SK-N-SH treated with all-trans-retinoic acid at 6 μM for 48 hours (cell line): ENCODE results near the gene C11orf52.

Source experiments
- CREB5 ChIP-seq: fragments of 250-450 bp; sonication (Bioruptor Pico); IDR thresholded peaks from 2 replicates; pipeline ENCODE4 v1.5.1; 2020; ENCODE audit warnings: low read depth, mild to moderate bottlenecking, moderate library complexity
- CSDC2 ChIP-seq: fragments of 250-450 bp; sonication (Bioruptor Pico); IDR thresholded peaks from 2 replicates; pipeline ENCODE4 v1.5.0; 2020; ENCODE audit warnings: mild to moderate bottlenecking, moderate library complexity
- GLIS3 ChIP-seq: fragments of 250-450 bp; sonication (Bioruptor Pico); IDR thresholded peaks from 2 replicates; pipeline ENCODE4 v1.5.0; 2020; ENCODE audit warnings: mild to moderate bottlenecking, moderate library complexity
- PATZ1 ChIP-seq: fragments of 250-450 bp; sonication (Bioruptor Pico); IDR thresholded peaks from 2 replicates; pipeline ENCODE4 v1.8.0; 2020; ENCODE audit warnings: mild to moderate bottlenecking, moderate library complexity, borderline replicate concordance
- POU6F1 ChIP-seq: fragments of 250-450 bp; sonication (Bioruptor Pico); IDR thresholded peaks from 2 replicates; pipeline ENCODE4 v1.8.0; 2021; ENCODE audit warnings: low read depth, mild to moderate bottlenecking, moderate library complexity, borderline replicate concordance
- RARB ChIP-seq: fragments of 250-450 bp; sonication (Bioruptor Pico); IDR thresholded peaks from 2 replicates; pipeline ENCODE4 v1.8.0; 2021; ENCODE audit warnings: mild to moderate bottlenecking, moderate library complexity
- ZFP30 ChIP-seq: fragments of 450-650 bp; formaldehyde crosslinking; IDR thresholded peaks from 2 replicates; pipeline ENCODE4 v1.5.0; 2022; ENCODE audit warnings: mild to moderate bottlenecking, moderate library complexity
- ZNF565 ChIP-seq: fragments of 450-650 bp; formaldehyde crosslinking; conservative IDR thresholded peaks from 2 replicates; pipeline ENCODE4 v1.5.0; 2020; ENCODE audit warnings: low read depth, mild to moderate bottlenecking, moderate library complexity

- TF ChIP-seq RARB (CRISPR knock-in tag): no peak
- TF ChIP-seq ZFP30 (CRISPR knock-in tag): no peak
- TF ChIP-seq ZNF565: no peak
- no peak for TF ChIP-seq PATZ1 (CRISPR knock-in tag)
- no peak for TF ChIP-seq CREB5 (CRISPR knock-in tag)
- TF ChIP-seq POU6F1 (CRISPR knock-in tag): no peak
- no peak for TF ChIP-seq CSDC2 (CRISPR knock-in tag)
- no peak for TF ChIP-seq GLIS3 (CRISPR knock-in tag)
These were observed 5.2 kb downstream of the C11orf52 start for GRCh38 chr11:111923951-111924350.
